ENCODE results near the gene LOX.
"Not testable (repeated sequence)": the region's sequence is repeated elsewhere in the genome, so short reads cannot be mapped to it uniquely, and the experiment has no call there.

The LOX gene

DNA sequence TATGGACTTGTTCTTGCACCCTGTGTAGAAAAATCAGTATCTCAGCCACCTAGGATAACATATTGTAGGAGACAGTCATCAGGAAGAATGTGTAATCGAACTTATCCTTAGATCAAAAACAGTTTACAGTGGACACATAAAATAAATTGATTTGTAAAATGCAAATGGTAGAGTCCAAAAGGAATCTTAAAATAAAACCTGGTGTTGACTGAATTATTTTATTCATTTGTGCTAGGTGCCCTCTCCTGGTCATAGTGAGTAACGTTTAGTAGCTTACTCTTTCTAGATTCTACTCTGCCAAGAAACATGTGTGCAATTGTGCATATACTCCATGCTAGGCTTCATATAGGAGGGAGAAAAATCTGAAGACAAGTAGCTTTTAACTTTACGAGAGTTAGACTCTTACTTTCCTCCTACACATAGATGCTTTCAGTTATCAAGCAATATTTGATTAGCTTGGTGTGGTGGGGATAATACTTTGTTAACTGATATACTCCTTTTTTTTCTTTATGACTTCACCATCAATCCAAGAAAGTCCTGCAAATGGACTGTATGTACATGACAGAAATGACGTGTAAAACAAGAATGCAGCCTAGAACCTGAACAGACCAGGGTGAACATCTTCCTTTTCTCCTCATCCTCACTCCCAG, 23.7 kb upstream of the LOX start:
- in situ Hi-C loops (cut with HindIII; ENCODE audit: low pct_ligation_motif_present, low pct_unique_long_range_greater_than_20kb, low sequenced_read_pairs): no loop called here
- DNase-seq: peak; percentile 73

DNA sequence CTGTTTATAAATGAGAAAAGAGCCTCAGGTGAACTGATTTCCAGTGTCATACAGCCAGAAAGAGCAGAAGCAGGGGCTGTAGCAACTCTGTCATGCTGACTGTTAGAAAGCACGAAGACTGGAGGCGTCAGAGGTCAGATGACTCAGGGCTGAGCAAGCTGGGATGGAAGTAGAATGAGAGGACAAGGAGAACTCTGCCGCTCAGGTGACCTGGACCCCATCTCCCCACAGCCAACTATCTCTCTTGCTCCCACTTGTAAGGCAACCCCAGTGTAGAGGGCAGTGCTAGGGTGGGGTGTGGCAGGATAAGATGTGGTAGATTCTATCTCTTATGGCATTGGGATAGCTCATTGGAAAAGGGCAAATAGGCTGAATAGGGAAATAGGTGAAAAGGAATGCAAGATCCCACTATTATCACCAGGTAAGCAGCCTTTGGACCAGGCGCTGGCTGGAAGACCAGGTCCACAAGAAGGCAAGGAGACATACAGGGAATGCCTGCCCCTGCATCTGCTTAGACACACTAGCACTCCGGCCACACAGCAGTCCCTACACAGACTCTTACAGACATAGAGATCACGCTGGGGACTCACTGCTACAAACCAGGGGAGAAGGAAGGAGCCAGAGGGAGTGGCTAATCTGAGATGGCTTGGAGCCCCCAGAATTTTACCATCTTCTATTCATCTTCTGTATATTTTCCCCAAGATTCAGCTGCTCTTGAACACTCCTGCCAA, 21.2 kb upstream of the LOX start:
- DNase-seq: peak; percentile 80
- in situ Hi-C loops (cut with HindIII; ENCODE audit: low pct_ligation_motif_present, low pct_unique_long_range_greater_than_20kb, low sequenced_read_pairs): no loop called here

DNA sequence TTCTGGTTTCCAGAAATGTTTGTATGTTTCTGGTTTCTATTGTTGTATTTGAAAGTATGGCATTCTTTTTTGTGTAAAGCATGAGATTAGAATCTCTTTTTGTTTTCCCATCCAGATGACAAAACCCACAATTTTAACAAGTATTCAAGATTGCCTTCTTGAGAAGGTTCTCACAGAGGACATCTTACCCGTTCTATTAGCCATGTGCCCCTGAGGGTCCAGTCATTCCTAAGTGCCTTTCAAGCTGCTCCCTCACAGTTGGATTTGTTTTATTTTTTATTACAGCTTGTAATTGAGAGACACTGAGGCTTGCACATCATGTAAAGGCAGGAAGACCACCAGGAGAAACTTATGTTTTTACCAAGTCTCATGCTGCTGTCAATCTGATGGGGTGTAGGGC, 19.3 kb upstream of the LOX start:
- DNase-seq: no peak
- in situ Hi-C loops (cut with HindIII; ENCODE audit: low pct_ligation_motif_present, low pct_unique_long_range_greater_than_20kb, low sequenced_read_pairs): no loop called here

DNA sequence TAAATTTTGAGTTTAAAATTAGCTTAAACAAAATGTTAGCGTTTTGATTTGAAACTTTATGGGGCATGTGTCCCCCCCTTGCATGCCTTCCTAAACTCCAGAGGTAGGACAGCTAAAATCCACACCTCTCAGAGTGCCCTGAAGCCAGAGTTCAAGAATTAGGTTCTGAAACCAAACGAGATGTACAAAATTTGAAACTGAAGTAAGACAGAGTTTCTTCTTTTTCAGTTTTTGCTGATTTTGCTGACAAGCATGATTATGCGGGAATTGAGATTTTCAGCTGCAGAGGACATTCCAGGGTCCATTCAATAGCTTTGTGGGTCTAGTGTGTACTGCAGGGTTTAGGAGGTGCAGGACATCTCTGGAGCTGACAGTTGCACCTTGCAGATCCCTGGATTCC, 17.1 kb upstream of the LOX start:
- in situ Hi-C loops (cut with HindIII; ENCODE audit: low pct_ligation_motif_present, low pct_unique_long_range_greater_than_20kb, low sequenced_read_pairs): no loop called here
- DNase-seq: no peak

DNA sequence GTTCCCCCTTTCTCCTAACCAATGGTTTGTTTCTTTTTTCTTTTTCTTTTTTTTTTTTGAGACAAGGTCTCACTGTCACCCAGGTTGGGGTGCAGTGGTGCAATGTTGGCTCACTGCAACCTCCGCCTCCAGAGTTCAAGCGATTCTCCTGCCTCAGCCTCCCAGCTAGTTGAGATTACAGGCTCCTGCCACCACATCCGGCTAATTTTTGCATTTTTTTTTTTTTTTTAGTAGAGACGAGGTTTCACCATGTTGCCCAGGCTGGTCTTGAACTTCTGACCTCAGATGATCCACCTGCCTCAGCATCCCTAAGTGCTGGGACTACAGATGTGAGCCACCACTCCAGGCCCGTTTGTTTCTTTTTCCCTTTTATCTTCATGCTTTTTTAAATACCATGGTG, 16.2 kb upstream of the LOX start:
- in situ Hi-C loops (cut with HindIII; ENCODE audit: low pct_ligation_motif_present, low pct_unique_long_range_greater_than_20kb, low sequenced_read_pairs); DNase-seq: not testable (repeated sequence)

DNA sequence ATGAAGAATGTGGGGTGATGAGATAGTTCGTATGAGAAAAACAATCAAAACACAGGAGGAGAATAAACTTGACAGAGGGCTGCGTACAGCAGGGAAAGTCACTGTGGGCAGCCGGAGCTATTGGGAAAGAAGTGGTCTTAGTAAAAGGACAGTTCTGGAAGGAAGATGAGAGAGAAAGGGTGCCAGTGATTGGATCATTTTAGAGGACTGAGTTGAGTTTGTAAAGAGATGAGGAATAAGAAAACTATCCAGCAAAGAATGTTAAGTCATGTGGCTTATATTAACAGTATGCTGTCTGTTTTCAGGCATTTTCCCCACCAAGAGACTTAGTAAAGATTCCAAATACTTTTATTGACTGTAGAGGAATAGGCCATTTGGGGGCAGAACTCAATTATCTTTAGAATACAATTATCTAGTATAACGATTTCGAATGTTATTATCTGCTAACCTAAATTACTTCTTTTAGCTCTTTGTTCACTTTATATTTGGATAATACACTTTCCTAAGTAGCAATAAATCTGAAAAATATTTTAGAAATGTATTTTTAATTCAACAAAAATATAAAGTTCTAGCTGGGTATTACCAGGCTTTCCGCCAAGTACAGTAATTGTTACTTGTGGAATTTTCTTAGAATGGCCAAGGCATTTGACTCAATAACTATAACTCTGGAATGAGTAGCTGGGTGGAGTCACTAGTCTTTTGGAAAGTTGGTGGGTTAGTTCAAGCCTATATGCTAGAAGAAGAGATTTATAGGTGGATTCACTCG, 15.5 kb upstream of the LOX start:
- no peak for DNase-seq
- in situ Hi-C loops (cut with HindIII; ENCODE audit: low pct_ligation_motif_present, low pct_unique_long_range_greater_than_20kb, low sequenced_read_pairs): no loop called here

DNA sequence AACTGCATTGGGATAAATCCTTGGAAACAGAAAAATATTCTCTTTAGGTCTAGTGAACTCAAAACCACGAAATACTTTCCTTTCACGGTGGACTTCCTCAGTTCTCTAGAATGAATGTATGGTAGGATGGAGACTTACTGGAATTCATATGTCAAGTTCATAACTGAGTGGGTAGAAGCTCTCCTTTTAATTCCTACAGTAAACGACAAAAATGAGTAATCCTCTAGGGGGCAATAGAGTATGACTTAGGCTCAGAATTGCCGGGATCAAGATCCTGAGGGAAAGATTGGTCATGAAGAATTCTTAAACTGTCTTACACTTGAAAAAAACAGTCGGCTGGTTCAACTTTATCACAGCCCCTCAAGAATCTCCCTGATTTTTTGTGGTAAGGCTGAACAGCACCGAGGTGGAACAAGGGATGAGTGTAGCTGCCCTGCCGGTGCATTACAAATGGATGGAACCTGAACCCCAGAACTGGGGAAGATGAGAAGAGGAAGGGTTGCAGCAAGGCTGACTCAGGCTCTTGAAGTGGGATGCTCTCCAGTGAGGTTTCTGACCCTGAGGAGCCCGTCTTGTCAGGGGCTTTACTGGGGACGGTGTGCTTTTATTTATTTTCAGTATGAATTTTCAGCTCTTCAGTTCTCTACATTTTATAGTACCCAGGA, 14.0 kb upstream of the LOX start:
- peak; percentile 67 for DNase-seq
- in situ Hi-C loops (cut with HindIII; ENCODE audit: low pct_ligation_motif_present, low pct_unique_long_range_greater_than_20kb, low sequenced_read_pairs): no loop called here

DNA sequence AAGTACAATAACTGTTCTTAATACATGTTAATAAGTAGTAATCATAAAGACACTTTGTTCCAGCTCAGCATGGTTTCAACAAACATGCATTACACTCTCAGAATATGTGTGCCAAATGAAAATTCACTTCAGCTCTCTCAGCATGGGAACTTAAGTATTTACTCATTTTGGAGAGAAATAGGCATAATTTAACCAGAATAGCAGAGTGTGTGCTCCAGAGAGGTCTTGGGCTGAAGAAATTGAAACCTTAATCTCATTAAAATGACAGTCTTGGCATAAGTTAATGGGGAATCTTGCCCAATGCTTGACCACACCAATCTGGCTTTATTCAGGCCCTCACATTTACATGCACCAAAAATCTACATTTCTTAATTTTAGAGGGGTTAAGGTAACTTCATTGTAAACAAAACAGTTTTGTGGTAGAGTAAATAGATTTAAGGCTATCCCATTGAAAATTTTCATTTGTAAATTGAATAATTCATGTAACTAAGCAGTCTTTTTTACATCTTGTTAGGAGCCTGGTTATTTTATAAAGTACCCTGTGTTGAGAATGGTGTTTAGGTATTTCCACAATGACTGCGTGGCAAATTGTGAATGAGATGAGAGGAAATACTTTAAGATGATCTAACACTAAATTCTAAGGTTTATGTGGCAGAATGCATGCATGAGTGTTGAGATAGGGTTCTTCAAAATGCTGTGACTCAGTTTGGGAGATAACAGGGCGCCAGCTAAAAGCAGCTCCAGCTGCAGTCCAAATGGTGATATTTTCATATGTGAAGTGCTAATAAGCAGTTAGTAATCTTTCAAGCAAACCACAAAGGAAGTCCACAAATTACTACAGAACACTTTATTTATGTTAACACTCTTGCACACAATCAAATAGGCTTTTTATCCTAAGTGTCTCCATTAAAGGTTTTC, 11.3 kb upstream of the LOX start:
- in situ Hi-C loops (cut with HindIII; ENCODE audit: low pct_ligation_motif_present, low pct_unique_long_range_greater_than_20kb, low sequenced_read_pairs): no loop called here
- DNase-seq: no peak

DNA sequence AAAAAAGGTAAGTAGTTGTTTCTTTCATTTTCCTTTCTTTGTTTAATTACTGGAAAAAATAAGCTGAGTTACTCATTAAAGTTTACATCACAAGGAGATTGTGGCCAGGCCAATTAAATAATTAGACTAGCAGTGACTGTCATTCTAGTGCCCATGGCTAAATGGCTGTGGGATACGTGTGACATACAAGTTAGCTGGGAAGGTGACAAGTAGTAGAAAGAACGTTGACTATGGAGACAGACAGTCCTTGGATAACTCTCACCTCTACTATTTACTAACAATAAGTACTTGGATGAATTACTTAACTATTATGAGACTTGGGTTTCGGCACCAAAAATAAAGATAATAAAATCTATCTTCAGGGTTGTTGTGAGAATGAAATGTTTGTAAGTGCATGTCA, 7.0 kb upstream of the LOX start:
- DNase-seq: no peak
- in situ Hi-C loops (cut with HindIII; ENCODE audit: low pct_ligation_motif_present, low pct_unique_long_range_greater_than_20kb, low sequenced_read_pairs): no loop called here

DNA sequence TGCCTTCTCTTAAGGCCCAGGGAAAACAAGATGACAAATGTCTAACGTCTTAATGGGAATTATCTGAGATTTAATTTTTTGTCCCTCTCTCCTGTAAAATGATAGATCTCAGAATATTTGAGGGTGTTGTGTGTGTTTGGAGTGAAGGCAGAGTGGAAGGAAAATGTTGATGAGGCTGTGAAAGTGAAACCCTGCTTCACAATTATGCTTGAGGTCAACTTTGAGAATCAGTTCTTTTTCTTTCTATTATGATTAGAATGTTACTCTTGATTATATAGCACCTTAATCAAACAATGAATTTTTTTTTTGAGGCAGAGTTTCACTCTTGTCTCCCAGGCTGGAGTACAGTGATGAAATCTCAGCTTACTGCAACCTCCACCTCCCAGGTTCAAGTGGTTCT, 5.5 kb upstream of the LOX start:
- in situ Hi-C loops (cut with HindIII; ENCODE audit: low pct_ligation_motif_present, low pct_unique_long_range_greater_than_20kb, low sequenced_read_pairs): no loop called here
- DNase-seq: no peak

DNA sequence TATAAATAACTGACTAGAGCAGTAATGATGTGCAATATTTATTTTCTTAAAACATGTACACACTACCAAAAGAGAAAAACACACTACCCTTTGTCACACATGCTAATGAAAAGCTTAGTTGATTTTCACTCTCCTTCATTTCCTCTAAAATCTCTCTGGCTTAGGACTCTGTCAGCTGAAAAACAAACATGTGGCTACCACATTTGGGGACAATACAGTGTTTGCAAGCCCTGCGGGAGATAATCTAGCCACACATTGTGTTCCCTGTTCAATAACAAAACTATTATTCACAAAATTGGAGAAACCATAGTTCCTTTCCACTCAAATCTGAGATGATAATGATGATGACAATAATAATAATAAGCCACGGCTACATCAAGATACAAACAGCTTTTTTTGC, 3.5 kb upstream of the LOX start:
- in situ Hi-C loops (cut with HindIII; ENCODE audit: low pct_ligation_motif_present, low pct_unique_long_range_greater_than_20kb, low sequenced_read_pairs): no loop called here
- DNase-seq: no peak

DNA sequence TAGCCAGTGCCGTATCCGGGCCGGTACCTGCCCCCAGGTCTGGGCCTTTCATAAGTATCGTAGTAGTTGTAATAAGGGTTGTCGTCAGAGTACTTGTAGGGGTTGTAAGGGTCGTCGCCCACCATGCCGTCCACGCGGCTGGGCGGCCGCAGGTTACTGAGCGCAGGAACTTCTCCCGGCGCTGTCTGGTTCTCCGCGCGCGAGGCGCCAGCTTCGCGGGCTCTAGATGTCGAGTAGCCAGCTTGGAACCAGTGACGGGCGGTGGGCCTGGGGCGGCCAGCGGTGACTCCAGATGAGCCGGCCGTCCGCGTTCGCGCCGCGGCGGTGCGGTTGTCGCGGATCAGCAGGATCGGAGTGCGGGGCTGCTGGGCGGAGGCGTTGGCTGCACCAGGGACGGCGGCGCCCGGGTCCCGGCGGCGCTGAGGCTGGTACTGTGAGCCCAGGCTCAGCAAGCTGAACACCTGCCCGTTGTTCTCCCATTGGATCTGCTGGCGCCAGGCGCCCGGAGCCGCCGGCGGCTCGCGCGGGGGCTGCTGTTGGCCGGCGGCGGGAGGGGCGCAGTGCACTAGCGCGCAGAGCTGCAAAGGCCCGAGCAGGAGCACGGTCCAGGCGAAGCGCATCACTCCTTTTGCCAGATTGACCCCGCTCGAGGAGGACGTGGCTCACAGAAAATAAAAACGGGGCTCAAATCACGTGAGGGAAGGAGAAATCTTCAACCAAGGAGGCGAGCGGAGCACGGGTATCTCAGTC, 518 bp downstream of the LOX start:
- DNase-seq: peak; percentile 48

DNA sequence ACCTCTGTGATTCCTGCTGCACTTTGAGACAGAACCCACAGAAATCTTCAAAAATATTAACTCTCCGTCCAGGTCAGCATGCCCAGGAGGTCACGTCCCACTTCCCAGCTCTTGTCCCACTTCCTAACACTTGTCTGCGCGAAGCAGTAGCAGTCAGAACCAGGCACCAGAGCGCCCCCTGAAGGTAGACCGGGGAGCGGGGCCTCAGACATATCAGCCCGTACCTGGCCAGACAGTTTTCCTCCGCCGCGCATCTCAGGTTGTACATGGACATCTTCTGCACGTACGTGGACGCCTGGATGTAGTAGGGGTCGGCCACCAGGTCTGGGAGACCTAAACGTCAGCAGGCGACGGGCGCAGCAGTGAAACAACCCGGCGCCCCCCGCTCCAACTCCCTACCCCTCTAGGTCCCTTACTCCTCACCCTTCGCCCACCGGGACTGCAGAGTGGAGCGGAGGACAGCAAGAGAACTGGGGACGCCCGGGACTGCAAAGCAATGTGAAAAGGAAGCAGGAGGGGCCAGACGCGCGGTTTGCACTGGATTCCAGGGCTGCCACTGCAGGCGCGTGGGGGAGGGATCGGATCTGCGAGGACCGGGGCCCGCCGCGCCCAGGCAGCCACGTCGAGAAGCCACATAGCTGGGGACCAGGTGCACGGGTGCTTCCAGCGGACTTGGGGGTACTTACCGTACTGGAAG, 1.2 kb downstream of the LOX start:
- peak; percentile 81 for DNase-seq
- in situ Hi-C loops (cut with HindIII; ENCODE audit: low pct_ligation_motif_present, low pct_unique_long_range_greater_than_20kb, low sequenced_read_pairs): no loop called here

More for the DNA sequence above, 518 bp downstream of the LOX start:
- in situ Hi-C loops (cut with HindIII; ENCODE audit: low pct_ligation_motif_present, low pct_unique_long_range_greater_than_20kb, low sequenced_read_pairs): no loop called here

DNA sequence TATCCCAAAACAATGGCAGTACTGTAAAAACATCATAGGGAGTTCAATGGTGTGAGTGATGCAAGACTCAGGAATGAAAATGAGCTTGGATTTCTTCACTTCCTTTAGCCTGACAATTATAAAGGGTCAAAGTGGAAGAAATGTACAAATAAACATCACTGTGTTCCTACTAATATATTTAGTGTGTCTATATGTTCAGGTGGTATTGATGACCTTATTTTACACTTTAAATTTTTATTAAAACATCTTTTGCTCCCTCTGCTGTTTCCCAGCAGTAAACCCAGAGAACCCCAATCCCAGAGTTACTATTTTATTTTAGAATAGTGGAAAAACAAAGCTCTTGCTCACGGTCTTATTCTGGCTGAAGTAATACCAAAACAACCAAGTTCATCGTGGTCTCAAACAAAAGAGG, 2.0 kb downstream of the LOX start:
- peak; percentile 24 for DNase-seq
- in situ Hi-C loops (cut with HindIII; ENCODE audit: low pct_ligation_motif_present, low pct_unique_long_range_greater_than_20kb, low sequenced_read_pairs): no loop called here

DNA sequence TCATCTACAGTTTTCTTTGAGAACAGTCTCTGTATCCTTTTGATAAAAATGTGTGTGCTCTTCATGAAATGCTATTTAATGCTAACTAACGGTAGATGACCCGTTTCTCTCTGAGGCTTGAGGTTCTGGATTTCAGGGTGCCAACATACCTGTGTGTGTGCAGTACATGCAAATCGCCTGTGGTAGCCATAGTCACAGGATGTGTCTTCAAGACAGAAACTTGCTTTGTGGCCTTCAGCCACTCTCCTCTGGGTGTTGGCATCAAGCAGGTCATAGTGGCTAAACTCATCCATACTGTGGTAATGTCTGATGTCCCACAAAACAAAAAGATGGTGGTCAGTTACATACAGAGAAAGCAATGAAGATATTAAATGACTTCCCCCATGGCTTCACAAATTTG, 4.2 kb downstream of the LOX start:
- no peak for DNase-seq

DNA sequence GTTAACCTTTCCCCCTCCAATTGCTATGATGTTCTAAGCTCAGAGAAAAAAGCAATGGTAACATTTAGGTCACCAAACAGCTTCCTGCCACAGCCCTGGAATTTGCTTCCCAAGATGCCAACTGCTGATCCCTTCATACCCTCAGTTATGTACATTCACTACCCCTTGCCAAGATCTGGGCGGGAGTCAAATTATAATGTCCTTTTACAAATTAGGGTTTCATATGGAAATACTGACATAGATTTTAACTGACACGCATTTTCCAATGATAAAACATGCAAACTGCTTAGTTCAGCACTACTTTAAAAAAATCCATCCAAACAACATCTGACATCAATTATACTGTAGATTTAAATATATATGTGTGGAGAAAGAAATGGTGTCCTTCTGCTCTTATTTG, 5.0 kb downstream of the LOX start:
- no peak for DNase-seq
- in situ Hi-C loops (cut with HindIII; ENCODE audit: low pct_ligation_motif_present, low pct_unique_long_range_greater_than_20kb, low sequenced_read_pairs): no loop called here

More for the DNA sequence above, 4.2 kb downstream of the LOX start:
- in situ Hi-C loops (cut with HindIII; ENCODE audit: low pct_ligation_motif_present, low pct_unique_long_range_greater_than_20kb, low sequenced_read_pairs): no loop called here

DNA sequence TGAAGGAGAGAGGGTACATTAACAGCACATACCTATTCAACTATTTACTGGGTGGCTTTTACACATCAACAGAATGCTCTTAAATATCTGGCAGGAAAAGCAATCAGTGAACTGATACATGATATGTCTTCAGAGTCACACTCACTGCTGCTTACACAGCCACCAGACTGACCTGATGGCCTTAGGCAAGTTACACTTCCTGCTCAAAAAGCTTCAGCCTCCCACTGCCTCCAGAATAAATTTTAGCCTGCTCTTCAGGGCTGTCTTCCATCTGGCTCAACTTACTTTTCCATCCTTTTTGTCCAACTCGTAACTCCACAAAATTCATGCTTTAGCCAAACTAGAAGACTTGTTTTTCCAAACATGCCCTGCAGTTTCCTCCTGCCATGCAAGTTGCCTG, 10.7 kb downstream of the LOX start:
- DNase-seq: no peak
- in situ Hi-C loops (cut with HindIII; ENCODE audit: low pct_ligation_motif_present, low pct_unique_long_range_greater_than_20kb, low sequenced_read_pairs): no loop called here
